Osteoblast (primary cell): ENCODE results near the gene PRADC1. TPM values are rescaled to one million over a fixed set of nuclear protein-coding genes. Genes with fewer than 3 reads are reported as not detected.

Experiments
- DNase-seq: peaks from one replicate; pipeline ENCODE4 v3.0.0; 2011; ENCODE audit warnings: low spot score, mixed read lengths; ENCODE audit not compliant: insufficient read length; ENCODE audit errors: missing footprints
- H2AFZ ChIP-seq: 2 replicates; pipeline ENCODE4 v1.6.0; 2011; ENCODE audit warnings: mild to moderate bottlenecking, low read length
- H3K27ac ChIP-seq: 2 replicates; pipeline ENCODE4 v1.5.1; 2011; ENCODE audit warnings: mild to moderate bottlenecking, low read depth, low read length, moderate library complexity
- H3K27me3 ChIP-seq: 2 replicates; pipeline ENCODE4 v1.6.0; 2012; ENCODE audit warnings: mild to moderate bottlenecking, control low read depth, inconsistent platforms, low read length, moderate library complexity; ENCODE audit not compliant: insufficient read depth
- H3K36me3 ChIP-seq: 2 replicates; pipeline ENCODE4 v1.5.1; 2011; ENCODE audit warnings: mild to moderate bottlenecking, low read length, control low read depth, moderate library complexity; ENCODE audit not compliant: insufficient read depth
- H3K4me1 ChIP-seq: 2 replicates; pipeline ENCODE4 v1.5.1; 2011; ENCODE audit warnings: mild to moderate bottlenecking, low read length, control low read depth, moderate library complexity; ENCODE audit not compliant: insufficient read depth
- H3K4me2 ChIP-seq: 2 replicates; pipeline ENCODE4 v1.6.0; 2011; ENCODE audit warnings: mild to moderate bottlenecking, low read length; ENCODE audit not compliant: insufficient read depth
- H3K4me3 ChIP-seq: fragments of 200-600 bp; sonication (generic); 3 replicates; pipeline ENCODE4 v1.5.1; 2012; ENCODE audit warnings: mild to moderate bottlenecking, low read length, inconsistent platforms; ENCODE audit not compliant: insufficient read depth
- H3K79me2 ChIP-seq: 2 replicates; pipeline ENCODE4 v1.6.0; 2012; ENCODE audit warnings: mild to moderate bottlenecking, low read length, control low read depth, inconsistent platforms; ENCODE audit not compliant: insufficient read depth
- H3K9me3 ChIP-seq: 2 replicates; pipeline ENCODE4 v1.5.1; 2011; ENCODE audit warnings: low read depth, low read length, control low read depth
- H4K20me1 ChIP-seq: 2 replicates; pipeline ENCODE4 v1.6.0; 2012; ENCODE audit warnings: mild to moderate bottlenecking, low read length, control low read depth; ENCODE audit not compliant: insufficient read depth
- CTCF ChIP-seq: IDR thresholded peaks from 2 replicates; pipeline ENCODE4 v1.5.1; 2011; ENCODE audit warnings: mild to moderate bottlenecking, low read depth, low read length, moderate library complexity; ENCODE audit errors: extremely low read depth
- total RNA-seq: library from RNA; depleted of rRNA; stranded (reverse); fragments of >200 nt; gene quantifications from 2 replicates; pipeline ENCODE4 v1.2.3, GENCODE V29; 2012

The PRADC1 gene
- total RNA-seq, 1 donor, result 15.9 TPM

DNA sequence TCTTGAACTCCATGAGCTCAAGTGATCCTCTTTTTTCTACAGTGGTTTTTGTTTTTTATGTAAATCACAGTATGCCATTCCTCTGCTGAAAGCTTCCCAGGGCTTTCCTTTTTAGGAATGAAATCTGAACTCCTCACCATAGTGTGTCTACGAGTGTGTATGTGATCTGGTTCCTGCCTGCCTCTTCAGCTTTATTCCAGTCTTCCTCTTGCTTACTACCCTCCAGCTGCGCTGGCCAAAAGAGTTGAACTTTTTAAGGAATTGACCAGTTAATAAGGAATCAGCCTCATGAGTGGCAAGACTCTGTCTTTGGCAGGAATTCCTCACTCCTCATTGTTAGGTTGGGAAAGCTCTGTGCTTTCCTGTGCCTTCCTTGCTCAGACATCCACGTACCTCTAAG lies 5.1 kb upstream of the PRADC1 start:
- no peak overlapping the region for H2AFZ ChIP-seq
- H3K27ac ChIP-seq, result peak overlapping the region; percentile 18
- no peaks in the 10 kb centered on the region for H3K9me3 ChIP-seq
- peaks cover 37% of the 10 kb centered on the region for H3K4me1 ChIP-seq
- H3K36me3 ChIP-seq, result peaks cover 39% of the 10 kb centered on the region
- H3K4me2 ChIP-seq, result no peak overlapping the region
- H3K4me3 ChIP-seq, result no peak overlapping the region
- H4K20me1 ChIP-seq, result peaks cover 65% of the 10 kb centered on the region
- peaks cover 87% of the 10 kb centered on the region for H3K79me2 ChIP-seq
- H3K27me3 ChIP-seq, result no peaks in the 10 kb centered on the region
- TF ChIP-seq CTCF, result no peak
- peak; percentile 64 for DNase-seq

- no peaks in the 10 kb centered on the region for H3K9me3 ChIP-seq
- no peak for TF ChIP-seq CTCF
- H3K4me3 ChIP-seq, result no peak overlapping the region
- H4K20me1 ChIP-seq, result peaks cover 62% of the 10 kb centered on the region
- no peak overlapping the region for H3K4me2 ChIP-seq
- H3K27ac ChIP-seq, result no peak overlapping the region
- no peak for DNase-seq
- H3K4me1 ChIP-seq, result peaks cover 42% of the 10 kb centered on the region
- H2AFZ ChIP-seq, result no peak overlapping the region
- H3K79me2 ChIP-seq, result peaks cover 85% of the 10 kb centered on the region
- peaks cover 31% of the 10 kb centered on the region for H3K36me3 ChIP-seq
- H3K27me3 ChIP-seq, result no peaks in the 10 kb centered on the region
These were observed 4.1 kb upstream of the PRADC1 start for GRCh38 chr2:73237168-73237567.

DNA sequence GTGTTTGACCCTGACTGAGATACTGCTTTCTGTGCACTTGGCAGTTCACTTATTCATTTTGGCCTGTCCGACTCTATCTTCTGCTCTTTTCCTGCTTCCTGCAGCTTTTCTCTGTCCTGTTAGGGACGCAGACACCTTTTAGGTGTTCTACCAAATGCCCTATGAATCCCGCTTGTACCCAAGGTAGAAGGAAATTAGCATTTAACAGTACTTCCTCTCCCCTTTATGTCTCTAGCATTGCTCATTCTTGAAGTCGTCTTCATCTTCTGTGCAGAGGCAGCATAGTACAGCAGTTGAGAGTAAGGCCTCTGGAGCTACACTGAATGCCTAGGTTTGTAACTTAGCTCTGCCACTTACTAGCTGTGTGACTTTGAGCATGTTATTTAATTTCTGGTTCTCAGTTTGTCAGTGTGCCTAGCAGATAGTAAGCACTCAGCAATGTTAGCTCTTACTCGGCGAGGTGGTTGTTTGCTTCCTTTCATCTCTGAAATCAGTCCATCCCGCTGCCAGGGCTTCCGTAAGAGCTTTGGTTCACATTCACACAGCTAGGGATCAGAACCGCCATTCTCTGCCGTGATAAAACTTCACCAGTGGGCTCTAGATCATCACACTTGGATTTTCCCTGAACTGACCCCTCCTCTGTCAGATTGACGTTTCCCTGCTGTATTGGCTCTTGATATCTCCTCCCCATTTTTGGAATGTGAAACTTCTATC lies 2.4 kb upstream of the PRADC1 start:
- Histone ChIP-seq H3K4me1 (peaks cover 42% of the 10 kb centered on the region), H3K9me3 (no peaks in the 10 kb centered on the region), H3K4me2 (peak overlapping the region; percentile 100), H3K27me3 (no peaks in the 10 kb centered on the region), H2AFZ (no peak overlapping the region), H3K4me3 (peak overlapping the region; percentile 88), H3K27ac (peak overlapping the region; percentile 94), H4K20me1 (peaks cover 60% of the 10 kb centered on the region), H3K79me2 (peaks cover 70% of the 10 kb centered on the region), H3K36me3 (peaks cover 21% of the 10 kb centered on the region)
- peak; percentile 43 for DNase-seq
- no peak for TF ChIP-seq CTCF

GRCh38 chr2:73233932-73234832 lies 1.1 kb upstream of the PRADC1 start, which contains the start of gene CCT7:
CCT7 (plus strand) TSS chr2:73234308; CDS start chr2:73234379, 71 bp downstream.
- Histone ChIP-seq H3K4me2 (peak within 1 kb of the TSS; percentile 100), H3K9me3 (no peaks in the 10 kb centered on the region), H3K4me1 (peaks cover 32% of the 10 kb centered on the region), H3K36me3 (peaks cover 19% of the 10 kb centered on the region), H3K27ac (peak within 1 kb of the TSS; percentile 94), H3K79me2 (peaks cover 58% of the 10 kb centered on the region), H3K4me3 (peak within 1 kb of the TSS; percentile 88), H4K20me1 (peaks cover 48% of the 10 kb centered on the region), H3K27me3 (no peaks in the 10 kb centered on the region), H2AFZ (peak within 1 kb of the TSS; percentile 99)
- DNase-seq, result peak; percentile 93
- TF ChIP-seq CTCF, result no peak
